Activated naive CD4-positive, alpha-beta T cell treated with anti-CD3 and anti-CD28 coated beads for 36 hours (primary cell): ENCODE measurements around the gene FAM227B. TPM values are rescaled to one million over a fixed set of nuclear protein-coding genes. Genes with fewer than 3 reads are reported as not detected.

Experiments used
- CTCF ChIA-PET: fragments of 350-600 bp; sonication (Branson Sonifier 250); formaldehyde crosslinking; loops from one replicate; lab custom pipeline; 2021; ENCODE audit warnings: antibody characterized with exemption; lab: Charles Lee
- DNase-seq: peaks from one replicate; pipeline ENCODE4 v3.0.0-alpha.2; 2020
- H3K27ac Mint-ChIP-seq: one replicate; pipeline ENCODE4 v1.8.0; 2021; ENCODE audit warnings: mild to moderate bottlenecking, mixed read lengths
- H3K27me3 Mint-ChIP-seq: one replicate; pipeline ENCODE4 v1.8.0; 2021; ENCODE audit warnings: low read depth, mixed read lengths
- H3K36me3 Mint-ChIP-seq: one replicate; pipeline ENCODE4 v1.8.0; 2021; ENCODE audit warnings: low read depth, mixed read lengths
- H3K4me1 Mint-ChIP-seq: one replicate; pipeline ENCODE4 v1.8.0; 2021; ENCODE audit warnings: low read depth, mixed read lengths
- H3K4me3 Mint-ChIP-seq: one replicate; pipeline ENCODE4 v1.8.0; 2021; ENCODE audit warnings: mild to moderate bottlenecking, moderate library complexity, mixed read lengths
- H3K9me3 Mint-ChIP-seq: one replicate; pipeline ENCODE4 v1.8.0; 2021; ENCODE audit warnings: mixed read lengths
- intact Hi-C: fragments of 100-400 bp; cut with micrococcal nuclease; formaldehyde crosslinking; loops from one replicate; pipeline ENCODE4 v1.15.1; 2023
- total RNA-seq, 2 experiments: library from RNA; stranded (reverse); gene quantifications; one replicate each; pipeline ENCODE4 v1.2.3, GENCODE V29; 2021

FAM227B gene
- total RNA-seq, 2 experiments from 2014 or later: 2.0 to 2.8 TPM

DNA sequence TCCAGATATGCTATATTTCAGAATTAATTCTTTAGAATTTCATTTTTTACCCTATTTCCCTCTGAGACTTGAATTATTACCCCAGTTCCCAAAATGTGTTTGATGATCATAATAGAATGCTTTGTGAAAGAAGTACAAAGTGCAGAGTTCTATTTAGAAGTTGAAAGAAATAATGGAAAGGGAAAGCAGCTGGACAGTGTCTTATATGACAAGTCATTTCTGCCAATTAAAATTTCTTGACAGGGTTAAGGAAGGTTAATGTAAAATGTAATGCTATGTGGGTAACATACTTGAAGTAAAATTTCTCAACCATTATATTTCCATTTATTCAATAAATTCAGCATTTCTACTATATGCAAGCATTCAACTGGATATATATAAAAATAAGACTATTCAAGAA lies 164.5 kb downstream of the FAM227B start:
- no peaks in the 10 kb centered on the region for H3K9me3 Mint-ChIP-seq
- no peak for DNase-seq
- peaks cover 4% of the 10 kb centered on the region for H3K27me3 Mint-ChIP-seq
- no peaks in the 10 kb centered on the region for H3K4me1 Mint-ChIP-seq
- no peaks in the 10 kb centered on the region for H3K36me3 Mint-ChIP-seq
- CTCF ChIA-PET: no interaction called here
- no peak overlapping the region for H3K4me3 Mint-ChIP-seq
- intact Hi-C loops: no loop called here
- H3K27ac Mint-ChIP-seq: no peak overlapping the region

- CTCF ChIA-PET: no interaction called here
- no peaks in the 10 kb centered on the region for H3K36me3 Mint-ChIP-seq
- H3K27ac Mint-ChIP-seq: no peak overlapping the region
- H3K27me3 Mint-ChIP-seq: peaks cover 5% of the 10 kb centered on the region
- DNase-seq: no peak
- H3K9me3 Mint-ChIP-seq: no peaks in the 10 kb centered on the region
- H3K4me1 Mint-ChIP-seq: no peaks in the 10 kb centered on the region
- H3K4me3 Mint-ChIP-seq: no peak overlapping the region
- intact Hi-C loops: no loop called here
Measured at GRCh38 chr15:49452595-49452994, 168.0 kb downstream of the FAM227B start.

DNA sequence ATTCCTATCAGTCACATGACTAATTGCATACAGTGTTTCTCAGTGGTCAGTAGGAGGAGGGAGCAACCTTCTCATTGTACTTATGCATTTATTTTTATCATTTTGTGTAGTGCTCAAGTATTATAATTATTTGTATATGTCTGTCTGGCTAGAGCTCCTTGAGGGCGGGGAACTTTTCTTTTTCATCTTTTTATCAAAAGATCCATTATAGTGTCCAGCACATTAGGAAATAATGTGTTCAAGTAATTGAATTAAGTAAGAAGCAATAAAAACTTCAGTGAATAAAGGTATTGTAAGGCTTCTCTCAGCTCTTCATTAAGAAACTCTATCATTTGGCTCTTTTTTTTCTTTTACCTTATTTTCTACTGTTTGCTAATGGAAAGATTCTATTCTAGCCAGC lies 178.8 kb downstream of the FAM227B start:
- intact Hi-C loops: no loop called here
- CTCF ChIA-PET: no interaction called here
- Mint-ChIP-seq H3K27me3 (peaks cover 2% of the 10 kb centered on the region), H3K36me3 (no peaks in the 10 kb centered on the region), H3K27ac (no peak overlapping the region), H3K4me3 (no peak overlapping the region), H3K4me1 (no peaks in the 10 kb centered on the region), H3K9me3 (no peaks in the 10 kb centered on the region)
- DNase-seq: no peak

DNA sequence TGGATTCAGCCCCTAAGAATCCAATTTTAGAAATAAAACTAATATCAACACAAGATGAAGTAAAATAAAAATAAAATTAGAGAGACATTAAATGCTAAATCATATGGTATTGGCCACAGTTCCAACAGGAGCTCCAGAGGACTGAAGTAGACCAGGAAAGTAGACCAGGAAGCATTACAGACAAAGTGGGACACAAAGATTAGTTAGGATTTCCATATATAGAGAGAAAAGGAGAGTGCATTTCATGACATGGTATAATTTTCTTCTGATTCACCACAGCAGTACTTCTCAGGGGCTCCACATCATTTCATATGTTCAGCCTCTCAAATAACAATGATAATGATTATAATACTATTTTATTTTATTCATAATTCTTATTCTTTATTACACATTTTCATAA lies 179.3 kb downstream of the FAM227B start:
- no peak for DNase-seq
- no peaks in the 10 kb centered on the region for H3K4me1 Mint-ChIP-seq
- intact Hi-C loops: no loop called here
- peaks cover 2% of the 10 kb centered on the region for H3K27me3 Mint-ChIP-seq
- H3K36me3 Mint-ChIP-seq: no peaks in the 10 kb centered on the region
- no peak overlapping the region for H3K4me3 Mint-ChIP-seq
- H3K27ac Mint-ChIP-seq: no peak overlapping the region
- CTCF ChIA-PET: no interaction called here
- no peaks in the 10 kb centered on the region for H3K9me3 Mint-ChIP-seq

DNA sequence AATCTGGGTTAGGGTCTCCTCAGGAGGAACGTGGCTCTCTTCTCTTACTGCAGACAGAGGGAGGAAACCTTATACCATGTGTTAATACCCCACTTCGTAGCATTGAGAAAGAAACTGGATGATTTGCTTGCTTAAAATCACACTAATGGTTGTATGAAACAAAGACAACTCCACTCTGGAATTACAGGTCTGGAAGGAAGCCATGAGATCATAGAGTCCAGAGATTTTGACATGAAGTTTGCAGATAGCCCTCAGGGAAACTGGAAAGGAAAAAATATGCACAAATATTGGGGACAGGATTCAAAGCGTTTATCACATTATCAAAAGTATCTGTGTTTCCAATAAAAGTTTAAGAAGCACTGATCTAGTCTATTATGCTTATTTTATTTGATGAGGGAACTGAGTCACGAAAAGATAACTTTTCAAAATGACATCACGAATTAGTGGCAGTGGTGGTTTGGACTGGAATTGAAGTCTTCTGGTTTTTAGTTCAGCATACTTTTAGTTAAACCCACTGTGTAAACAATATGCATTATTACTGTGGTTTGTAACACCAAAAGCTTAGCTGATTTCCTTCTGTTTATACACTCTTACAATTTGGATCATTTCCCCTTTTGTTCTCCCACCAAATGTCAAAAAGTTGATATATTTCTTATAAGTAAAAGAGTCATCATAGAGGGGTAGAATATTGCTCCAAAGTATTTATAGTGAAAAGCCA lies 180.8 kb downstream of the FAM227B start:
- DNase-seq: no peak
- Mint-ChIP-seq H3K27ac (no peak overlapping the region), H3K4me1 (no peaks in the 10 kb centered on the region), H3K36me3 (no peaks in the 10 kb centered on the region), H3K27me3 (peaks cover 2% of the 10 kb centered on the region), H3K9me3 (no peaks in the 10 kb centered on the region), H3K4me3 (no peak overlapping the region)
- CTCF ChIA-PET: no interaction called here
- intact Hi-C loops: no loop called here

- no peak for DNase-seq
- no peak overlapping the region for H3K4me3 Mint-ChIP-seq
- no peak overlapping the region for H3K27ac Mint-ChIP-seq
- CTCF ChIA-PET: interaction anchor here (1.7 kb wide), 1 partner anchor 16 kb away, joined by 5 read pairs; the partner anchor contains the start of gene FGF7
- H3K27me3 Mint-ChIP-seq: peaks cover 2% of the 10 kb centered on the region
- intact Hi-C loops: no loop called here
- no peaks in the 10 kb centered on the region for H3K9me3 Mint-ChIP-seq
- no peaks in the 10 kb centered on the region for H3K4me1 Mint-ChIP-seq
- H3K36me3 Mint-ChIP-seq: no peaks in the 10 kb centered on the region
Measured at GRCh38 chr15:49438962-49439631, 181.5 kb downstream of the FAM227B start.

- intact Hi-C loops: no loop called here
- H3K9me3 Mint-ChIP-seq: no peaks in the 10 kb centered on the region
- no peak for DNase-seq
- no peak overlapping the region for H3K4me3 Mint-ChIP-seq
- peaks cover 2% of the 10 kb centered on the region for H3K27me3 Mint-ChIP-seq
- H3K27ac Mint-ChIP-seq: no peak overlapping the region
- no peaks in the 10 kb centered on the region for H3K4me1 Mint-ChIP-seq
- H3K36me3 Mint-ChIP-seq: no peaks in the 10 kb centered on the region
- CTCF ChIA-PET: no interaction called here
Measured at GRCh38 chr15:49436751-49437150, 183.9 kb downstream of the FAM227B start.

- H3K4me1 Mint-ChIP-seq: no peaks in the 10 kb centered on the region
- no peak overlapping the region for H3K4me3 Mint-ChIP-seq
- no peak for DNase-seq
- peaks cover 2% of the 10 kb centered on the region for H3K27me3 Mint-ChIP-seq
- intact Hi-C loops: no loop called here
- H3K9me3 Mint-ChIP-seq: no peaks in the 10 kb centered on the region
- H3K27ac Mint-ChIP-seq: no peak overlapping the region
- CTCF ChIA-PET: no interaction called here
- H3K36me3 Mint-ChIP-seq: no peaks in the 10 kb centered on the region
Measured at GRCh38 chr15:49435174-49435573, 185.4 kb downstream of the FAM227B start.

DNA sequence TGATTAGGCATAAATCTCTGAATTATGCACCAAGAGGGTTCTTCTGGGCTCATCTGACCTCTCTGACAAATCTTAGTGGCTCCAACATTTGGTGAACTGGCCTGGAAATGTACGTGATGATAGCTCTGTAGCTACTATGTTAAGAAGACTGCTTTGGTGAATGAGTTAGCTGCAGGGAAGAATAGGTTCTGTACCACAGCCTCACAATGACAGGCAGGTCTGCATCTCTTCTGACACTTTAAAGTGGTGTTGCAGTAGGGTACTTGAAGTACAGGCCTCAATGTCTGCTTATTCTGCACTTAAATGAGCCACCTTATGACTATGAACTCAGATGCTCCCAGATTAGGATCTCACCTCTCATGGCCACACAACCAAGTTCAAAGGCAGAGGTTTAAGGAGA lies 190.6 kb downstream of the FAM227B start:
- H3K9me3 Mint-ChIP-seq: no peaks in the 10 kb centered on the region
- CTCF ChIA-PET: no interaction called here
- H3K4me1 Mint-ChIP-seq: no peaks in the 10 kb centered on the region
- H3K27ac Mint-ChIP-seq: no peak overlapping the region
- no peaks in the 10 kb centered on the region for H3K36me3 Mint-ChIP-seq
- H3K27me3 Mint-ChIP-seq: no peaks in the 10 kb centered on the region
- no peak overlapping the region for H3K4me3 Mint-ChIP-seq
- no peak for DNase-seq
- intact Hi-C loops: no loop called here

DNA sequence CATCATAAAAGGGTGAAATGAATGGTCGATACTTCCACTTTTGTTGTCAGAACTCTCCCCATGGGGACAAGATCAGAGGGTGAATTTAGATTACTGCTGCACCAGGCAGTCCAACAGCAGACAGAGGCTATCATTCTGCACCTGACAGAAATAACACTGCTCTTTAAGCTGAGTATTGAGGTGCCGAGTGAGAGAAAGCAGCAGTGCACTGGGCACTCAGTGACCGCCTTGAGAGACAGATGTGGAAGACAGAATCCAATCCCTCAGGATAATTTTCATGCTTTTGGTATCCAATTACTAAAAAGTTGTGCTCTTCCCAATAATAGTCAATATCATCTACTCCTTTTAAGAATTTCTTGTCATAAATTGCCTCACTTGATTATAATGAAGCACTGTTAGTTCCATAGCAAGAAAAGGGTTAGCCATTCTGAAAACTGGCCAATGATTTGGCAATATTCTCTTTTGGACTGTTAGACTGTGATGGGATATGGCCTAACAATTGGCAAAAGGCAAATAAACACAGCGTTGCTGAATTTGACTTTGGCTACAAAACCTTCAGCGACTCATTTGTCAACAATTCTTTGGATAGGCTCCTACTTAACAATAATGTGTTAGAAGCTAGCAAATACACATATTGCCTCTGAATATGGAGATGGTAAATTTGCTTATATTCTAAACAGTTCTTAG lies 192.1 kb downstream of the FAM227B start:
- Mint-ChIP-seq H3K4me3 (no peak overlapping the region), H3K4me1 (no peaks in the 10 kb centered on the region), H3K9me3 (no peaks in the 10 kb centered on the region), H3K36me3 (no peaks in the 10 kb centered on the region), H3K27me3 (no peaks in the 10 kb centered on the region), H3K27ac (no peak overlapping the region)
- CTCF ChIA-PET: no interaction called here
- no peak for DNase-seq
- intact Hi-C loops: no loop called here

- H3K4me3 Mint-ChIP-seq: no peak overlapping the region
- H3K4me1 Mint-ChIP-seq: no peaks in the 10 kb centered on the region
- H3K36me3 Mint-ChIP-seq: no peaks in the 10 kb centered on the region
- DNase-seq: no peak
- no peaks in the 10 kb centered on the region for H3K9me3 Mint-ChIP-seq
- intact Hi-C loops: no loop called here
- no peak overlapping the region for H3K27ac Mint-ChIP-seq
- no peaks in the 10 kb centered on the region for H3K27me3 Mint-ChIP-seq
- CTCF ChIA-PET: no interaction called here
Measured at GRCh38 chr15:49427372-49427771, 193.2 kb downstream of the FAM227B start.

DNA sequence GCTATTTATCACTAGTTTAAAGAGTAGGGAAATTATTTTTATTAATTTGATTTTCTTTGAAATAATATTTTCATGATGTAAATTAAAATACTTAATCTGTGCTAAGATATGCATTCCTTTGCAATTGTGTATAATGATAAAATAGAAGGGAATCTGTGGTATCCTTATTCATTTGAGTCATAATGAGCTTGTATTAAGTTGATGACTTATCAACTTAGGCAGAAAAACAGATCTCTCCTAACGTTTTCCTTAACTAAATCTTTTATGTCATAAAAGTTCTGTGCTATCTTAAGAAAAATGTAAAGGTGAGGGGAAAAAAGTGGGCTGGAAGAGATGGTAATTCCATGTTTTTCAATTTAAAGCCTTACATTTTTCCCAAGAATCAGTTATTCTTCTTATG lies 195.7 kb downstream of the FAM227B start:
- Mint-ChIP-seq H3K9me3 (no peaks in the 10 kb centered on the region), H3K27me3 (no peaks in the 10 kb centered on the region), H3K36me3 (no peaks in the 10 kb centered on the region), H3K4me3 (no peak overlapping the region), H3K27ac (no peak overlapping the region), H3K4me1 (peaks cover 4% of the 10 kb centered on the region)
- CTCF ChIA-PET: no interaction called here
- no peak for DNase-seq
- intact Hi-C loops: loop anchor here (5.0 kb wide), 2 partner anchors 278 to 722 kb away; no protein-coding TSS in a partner anchor
